GM21367 (cell line): Measurements from ENCODE around the gene CFAP99.
A peak's percentile ranks its signal among the peaks of the same experiment; 100 is the strongest.

Source experiments
- ATAC-seq: cut with Tn5 transposase; IDR thresholded peaks from one replicate; pipeline ENCODE4 v1.9.1; 2021; ENCODE audit not compliant: unreplicated experiment

Gene CFAP99

DNA sequence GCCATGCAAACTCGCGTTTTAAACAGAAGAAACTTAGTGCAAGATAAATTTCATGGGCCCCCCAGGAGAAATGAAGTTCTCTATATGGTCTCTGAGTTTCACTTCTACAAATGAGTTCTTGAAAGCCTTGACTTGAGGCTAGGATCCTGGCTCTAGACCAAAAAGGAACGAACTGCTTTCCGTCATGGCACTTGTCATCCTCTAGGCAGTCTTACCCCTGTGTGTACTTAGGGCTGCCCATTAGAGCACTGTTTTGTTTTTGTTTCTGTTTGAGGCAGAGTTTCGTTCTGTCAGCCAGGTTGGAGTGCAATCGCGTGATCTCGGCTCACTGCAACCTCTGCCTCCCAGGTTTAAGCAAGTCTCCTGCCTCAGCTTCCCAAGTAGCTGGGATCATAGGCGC, 79.2 kb downstream of the CFAP99 start:
- ATAC-seq, result peak; percentile 91

DNA sequence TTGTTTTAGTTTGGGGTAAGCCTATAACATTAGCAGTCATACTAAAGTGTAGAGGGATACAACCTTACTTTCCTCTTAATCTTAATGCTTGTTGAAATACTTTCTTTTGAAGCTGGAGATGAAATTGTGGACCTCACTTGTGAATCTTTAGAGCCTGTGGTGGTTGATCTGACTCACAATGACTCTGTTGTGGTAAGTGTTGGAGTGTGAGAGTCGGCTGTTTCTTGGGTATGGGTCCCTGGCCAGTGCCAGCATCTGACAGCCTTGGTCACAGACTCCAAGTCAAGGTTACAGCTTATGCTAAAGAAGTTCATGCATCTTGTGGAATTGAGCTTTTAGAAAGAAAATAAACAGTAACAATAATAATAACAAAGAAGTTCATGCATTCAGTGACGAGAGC, 81.8 kb downstream of the CFAP99 start:
- ATAC-seq, result no peak

DNA sequence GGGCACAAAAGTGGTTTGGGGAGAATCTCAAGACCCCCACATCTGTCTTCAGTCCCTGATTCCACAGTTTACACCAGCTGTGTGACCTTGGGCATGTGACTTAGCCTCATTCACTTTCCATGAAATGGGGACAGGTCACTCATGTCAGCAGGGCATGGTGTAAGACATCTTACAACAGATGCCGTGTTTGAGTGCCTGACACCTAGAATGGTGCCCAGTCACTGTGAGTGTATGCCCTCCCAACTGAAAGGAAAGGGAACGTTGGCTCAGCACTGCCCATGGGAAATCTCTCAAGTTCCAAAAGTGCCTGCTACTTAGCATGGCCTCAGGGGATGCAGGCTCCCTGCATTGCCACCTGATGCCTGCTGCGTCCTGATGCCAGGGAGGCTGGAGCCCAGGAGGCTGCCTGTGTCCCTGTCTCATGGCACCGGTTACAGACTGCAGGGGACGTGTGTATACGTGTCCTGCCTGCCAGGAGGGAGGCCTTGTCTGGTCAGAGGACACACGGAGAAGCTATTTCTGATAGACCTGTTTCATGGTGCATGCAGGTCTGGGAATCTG, 82.4 kb downstream of the CFAP99 start:
- no peak for ATAC-seq

DNA sequence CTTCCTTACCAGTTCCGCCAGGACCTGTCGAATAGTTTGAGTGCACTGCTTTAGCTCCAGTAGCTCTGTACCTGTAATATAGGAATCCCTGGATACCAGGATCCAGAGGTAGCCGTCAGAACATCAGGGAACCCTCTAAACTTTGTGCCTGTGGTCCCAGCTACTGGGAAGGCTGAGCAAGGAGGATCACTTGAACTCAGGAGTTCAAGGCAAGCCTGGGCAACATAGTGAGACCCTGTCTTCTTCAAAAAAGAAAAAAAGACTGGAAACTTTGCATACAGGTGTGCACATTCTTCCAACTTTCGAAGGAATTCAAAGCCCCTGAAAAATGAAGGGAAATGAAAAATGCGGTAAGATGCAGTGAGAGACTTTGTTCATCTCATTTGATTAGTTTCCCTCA, 85.1 kb downstream of the CFAP99 start:
- ATAC-seq, result no peak

DNA sequence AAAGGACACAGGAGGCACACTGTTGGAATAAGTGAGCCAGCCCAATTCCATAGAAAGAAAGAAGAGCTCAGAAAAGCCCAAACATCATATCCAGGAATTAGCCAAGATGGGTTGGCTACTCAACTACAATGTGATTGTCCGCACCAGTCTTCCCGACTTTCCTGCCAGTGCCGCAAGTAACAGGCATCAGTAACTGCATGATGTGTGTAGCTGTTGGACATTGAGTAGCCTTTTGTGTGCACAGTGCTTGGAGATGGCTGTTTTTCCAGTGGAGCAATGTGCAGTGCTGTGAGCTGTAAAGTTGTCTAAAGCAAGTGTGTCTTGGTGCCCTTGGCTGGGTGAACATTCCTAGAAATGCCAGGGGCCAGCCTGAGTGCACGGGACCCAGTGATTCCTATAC, 88.5 kb downstream of the CFAP99 start:
- ATAC-seq, result no peak

DNA sequence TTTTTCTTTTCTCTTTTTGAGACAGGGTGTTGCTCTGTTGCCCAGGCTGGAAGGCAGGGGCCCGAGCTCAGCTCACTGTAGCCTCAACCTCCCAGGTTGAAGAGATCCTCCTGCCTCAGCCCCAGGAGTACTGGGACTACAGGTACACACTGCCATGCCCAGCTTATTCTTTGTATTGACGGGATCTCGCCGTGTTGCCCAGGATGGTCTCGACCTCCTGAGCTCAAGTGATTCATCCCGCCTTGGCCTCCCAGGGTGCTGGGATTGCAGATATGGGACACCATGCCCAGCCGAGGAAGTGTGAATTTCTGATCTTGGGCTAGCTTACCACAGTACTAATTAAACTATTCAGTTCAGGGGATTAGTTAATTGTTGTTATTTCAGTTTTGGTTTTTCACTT, 89.1 kb downstream of the CFAP99 start:
- ATAC-seq, result no peak

DNA sequence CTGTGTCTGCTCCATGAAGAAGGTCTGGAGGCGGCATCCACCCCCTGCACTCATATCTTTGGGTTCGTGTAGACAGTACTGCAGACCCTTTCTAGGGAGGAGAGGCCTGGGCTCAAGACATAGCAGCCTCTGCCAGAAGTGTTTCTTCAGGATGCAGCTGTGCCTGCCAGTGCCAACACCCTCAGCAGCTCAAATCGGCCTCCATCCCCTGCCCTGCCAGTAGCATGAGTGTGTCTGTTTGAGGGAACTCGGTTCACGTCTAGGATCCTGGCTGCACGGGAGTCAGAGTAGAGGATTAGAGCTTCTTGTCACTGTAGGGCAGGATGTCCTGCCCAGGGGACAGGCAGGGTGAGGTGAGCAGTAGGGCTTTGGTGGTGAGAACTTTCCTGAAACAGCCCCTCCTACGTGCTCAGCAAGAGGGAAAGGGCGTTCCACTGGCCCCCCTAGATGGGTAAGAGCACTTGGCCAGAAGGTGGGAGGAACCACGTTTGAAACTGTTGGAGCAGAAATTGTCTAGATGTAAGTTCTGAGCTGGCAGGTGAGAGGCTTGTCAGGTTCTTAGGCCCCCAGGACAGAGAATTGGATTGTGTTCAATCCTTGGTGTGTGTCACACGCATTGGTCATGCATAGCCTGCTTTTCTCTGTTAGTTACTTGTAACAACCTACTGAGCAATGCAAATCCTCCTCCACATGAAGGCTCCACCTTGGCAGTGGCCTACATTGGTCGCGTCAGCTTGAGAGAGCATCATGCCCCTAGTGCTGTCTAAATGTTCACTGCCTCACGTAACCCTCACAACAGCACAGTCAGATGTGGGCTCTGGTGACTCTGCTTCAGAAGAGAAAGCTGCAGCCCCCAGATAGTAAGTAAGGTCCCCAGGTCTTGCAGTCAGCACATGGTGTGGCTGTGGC, 91.8 kb downstream of the CFAP99 start:
- ATAC-seq, result no peak

DNA sequence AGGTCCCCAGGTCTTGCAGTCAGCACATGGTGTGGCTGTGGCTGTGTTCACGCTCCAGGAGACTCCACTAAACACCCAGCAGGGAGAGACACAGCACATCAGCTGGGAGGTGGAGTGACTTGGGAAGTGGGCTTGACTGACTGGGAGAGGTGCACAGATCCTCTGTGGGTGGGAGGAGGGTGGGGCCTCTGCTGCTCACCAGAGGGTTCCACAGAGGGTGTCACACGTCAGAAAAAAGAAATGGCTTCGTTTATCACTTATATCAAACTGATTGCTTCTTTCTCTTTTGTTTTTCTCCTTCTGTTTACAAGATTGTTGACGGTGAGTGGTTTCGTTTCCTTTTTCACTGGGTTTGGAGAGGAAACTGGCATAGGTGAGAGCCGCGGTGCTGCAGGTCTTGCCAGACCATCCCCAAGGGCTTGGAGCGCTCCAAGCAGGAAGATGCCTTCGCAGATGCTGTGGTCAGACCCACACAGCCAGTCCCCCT, 92.9 kb downstream of the CFAP99 start:
- no peak for ATAC-seq
